NCI-H1092 (cell line): ENCODE results near the gene CST3.
"Not testable (repeated sequence)": the region's sequence is repeated elsewhere in the genome, so short reads cannot be mapped to it uniquely, and the experiment has no call there.

Experiments used
- DNase-seq: peaks from one replicate; lab custom pipeline; 2025; lab: John Stamatoyannopoulos, UW

CST3 gene, protein sequence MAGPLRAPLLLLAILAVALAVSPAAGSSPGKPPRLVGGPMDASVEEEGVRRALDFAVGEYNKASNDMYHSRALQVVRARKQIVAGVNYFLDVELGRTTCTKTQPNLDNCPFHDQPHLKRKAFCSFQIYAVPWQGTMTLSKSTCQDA

DNA sequence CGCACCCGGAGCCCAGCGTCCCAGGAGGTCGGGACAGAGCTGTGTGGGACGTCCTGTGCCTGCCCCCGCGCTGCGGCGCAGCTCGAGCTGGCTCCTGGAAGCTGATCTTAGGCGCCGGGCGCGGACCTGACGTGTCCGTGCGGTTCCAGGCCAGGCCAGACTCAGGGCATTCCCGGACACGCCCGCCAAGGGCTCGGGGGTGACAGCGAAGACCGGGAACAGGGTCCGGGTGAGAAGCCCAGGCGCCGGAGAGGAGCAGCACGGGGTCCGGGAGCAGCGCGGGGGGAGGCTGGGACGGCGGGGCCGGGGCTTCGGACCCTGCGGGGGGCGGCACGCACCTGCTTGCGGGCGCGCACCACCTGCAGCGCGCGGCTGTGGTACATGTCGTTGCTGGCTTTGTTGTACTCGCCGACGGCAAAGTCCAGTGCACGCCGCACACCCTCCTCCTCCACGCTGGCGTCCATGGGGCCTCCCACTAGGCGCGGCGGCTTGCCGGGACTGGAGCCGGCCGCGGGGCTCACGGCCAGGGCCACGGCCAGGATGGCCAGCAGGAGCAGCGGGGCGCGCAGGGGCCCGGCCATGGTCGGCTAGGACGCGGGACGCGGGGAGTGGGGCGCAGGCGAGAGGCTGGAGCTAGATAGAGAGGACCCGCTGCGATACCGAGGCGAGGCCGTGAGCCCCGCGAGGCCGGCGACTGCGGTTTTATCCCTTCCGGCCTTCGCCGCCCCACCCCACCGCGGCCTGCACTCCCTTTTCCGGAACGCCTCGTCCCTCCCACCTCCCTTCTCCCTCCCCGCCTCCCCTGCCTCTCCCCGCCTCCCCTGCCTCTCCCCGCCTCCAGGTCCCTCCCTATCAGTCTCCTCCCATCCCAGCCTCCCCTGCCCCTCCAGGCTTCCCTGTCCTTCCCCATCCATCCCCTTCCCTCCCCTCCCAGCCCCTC lies at the start of gene CST3:
TSS of gene CST3 (minus strand) at position 674 of the 940 bp plus-strand sequence. CDS start at position 581, 93 bp downstream.
- peak; percentile 72 for DNase-seq

GRCh38 chr20:23686046-23686750 lies 48.4 kb upstream of the CST3 start:
- DNase-seq: no peak

DNA sequence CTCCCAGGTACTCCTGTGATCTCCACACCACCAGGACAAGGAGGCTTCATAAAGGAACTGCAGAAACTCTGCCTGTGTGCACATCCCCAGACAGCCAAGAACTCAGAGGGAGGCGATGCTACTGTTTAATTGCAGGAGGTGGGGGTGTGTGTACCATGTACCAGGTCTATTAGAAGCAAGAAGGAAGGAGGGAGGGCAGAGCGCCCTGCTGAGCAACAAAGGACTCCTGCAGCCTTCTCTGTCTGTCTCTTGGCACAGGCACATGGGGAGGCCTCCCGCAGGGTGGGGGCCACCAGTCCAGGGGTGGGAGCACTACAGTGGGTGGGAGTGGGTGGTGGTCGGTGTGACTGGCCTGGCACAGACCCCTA lies 47.8 kb upstream of the CST3 start:
- not testable (repeated sequence) for DNase-seq

- no peak for DNase-seq
These were observed 46.5 kb upstream of the CST3 start for GRCh38 chr20:23684261-23684660.

DNA sequence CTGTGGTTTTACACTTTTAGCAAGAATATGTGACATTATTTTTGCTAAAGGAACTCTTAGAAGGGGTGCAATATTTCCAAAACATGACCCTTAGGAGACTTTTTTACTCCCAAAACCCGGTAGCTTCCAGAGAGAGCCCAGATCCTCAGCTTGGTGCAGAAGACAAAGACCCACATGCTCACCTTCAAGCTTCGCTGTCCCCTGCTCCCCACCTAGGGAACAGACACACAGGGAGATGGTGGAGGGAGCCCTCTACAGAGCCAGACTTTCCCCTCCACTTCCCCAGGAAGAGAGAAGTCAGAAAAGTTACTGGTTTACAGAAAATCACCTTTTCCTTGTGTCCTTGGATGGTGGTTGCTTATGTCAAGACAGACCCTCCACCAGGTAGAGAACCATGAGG lies 46.1 kb upstream of the CST3 start:
- DNase-seq: no peak

- no peak for DNase-seq
These were observed 45.5 kb upstream of the CST3 start for GRCh38 chr20:23683281-23683680.

DNA sequence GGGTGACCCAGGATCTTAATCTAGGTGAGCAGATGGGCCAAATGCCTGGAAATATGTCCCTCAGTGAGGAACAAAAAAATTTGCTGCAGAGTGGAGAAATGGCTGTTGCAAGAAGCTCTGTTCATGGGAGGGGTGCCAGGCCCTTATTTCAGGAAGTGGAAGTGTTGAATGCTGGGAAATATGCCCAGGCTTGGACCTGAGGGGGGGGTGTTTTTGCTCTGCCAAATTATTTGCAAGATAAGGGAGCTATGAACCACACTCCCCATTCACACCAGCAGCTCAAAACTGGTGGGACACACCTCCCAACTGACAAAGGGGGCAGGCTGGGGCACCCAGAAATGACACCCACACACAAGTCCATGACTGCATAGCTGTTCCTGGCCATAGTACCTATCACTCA lies 42.4 kb upstream of the CST3 start:
- DNase-seq: no peak

- DNase-seq: no peak
These were observed 41.7 kb upstream of the CST3 start for GRCh38 chr20:23679133-23680092.

GRCh38 chr20:23673209-23673608 lies 35.5 kb upstream of the CST3 start:
- DNase-seq: no peak

- no peak for DNase-seq
These were observed 34.4 kb upstream of the CST3 start for GRCh38 chr20:23672158-23672557.

GRCh38 chr20:23671479-23671878 lies 33.7 kb upstream of the CST3 start:
- DNase-seq: no peak

- no peak for DNase-seq
These were observed 32.6 kb upstream of the CST3 start for GRCh38 chr20:23670361-23670760.

DNA sequence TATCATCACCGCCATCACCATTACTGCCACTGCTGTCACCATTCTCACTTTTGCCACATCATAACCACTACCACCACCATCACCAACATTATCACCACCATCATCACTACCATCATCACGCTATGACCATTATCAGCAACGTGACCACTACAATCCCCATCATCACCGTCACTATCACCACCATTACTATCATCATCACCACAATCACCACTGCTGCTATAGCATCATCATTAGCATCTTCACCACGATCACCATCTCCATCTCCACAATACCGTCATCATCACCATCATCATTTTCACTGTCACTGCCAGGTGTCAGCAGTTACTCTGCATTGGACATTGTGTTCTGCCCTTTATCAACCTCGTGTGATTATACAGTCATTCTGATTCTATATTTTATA lies 32.1 kb upstream of the CST3 start:
- DNase-seq: no peak

DNA sequence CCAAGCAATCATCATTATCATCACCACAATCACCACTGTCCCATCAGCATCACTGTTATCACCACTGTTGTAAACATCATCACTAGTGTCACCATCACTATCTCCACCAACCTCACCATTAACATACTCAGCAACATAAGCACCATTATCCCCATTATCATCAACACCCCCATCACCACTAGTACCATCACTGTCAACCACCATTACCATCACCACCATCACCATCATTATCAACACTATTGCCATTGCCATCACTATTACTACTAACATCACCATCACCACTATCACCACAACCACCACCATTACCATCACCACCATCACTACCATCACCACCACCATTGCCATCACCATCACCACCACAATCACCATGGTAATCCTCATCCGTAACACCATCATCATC lies 31.6 kb upstream of the CST3 start:
- DNase-seq: no peak

DNA sequence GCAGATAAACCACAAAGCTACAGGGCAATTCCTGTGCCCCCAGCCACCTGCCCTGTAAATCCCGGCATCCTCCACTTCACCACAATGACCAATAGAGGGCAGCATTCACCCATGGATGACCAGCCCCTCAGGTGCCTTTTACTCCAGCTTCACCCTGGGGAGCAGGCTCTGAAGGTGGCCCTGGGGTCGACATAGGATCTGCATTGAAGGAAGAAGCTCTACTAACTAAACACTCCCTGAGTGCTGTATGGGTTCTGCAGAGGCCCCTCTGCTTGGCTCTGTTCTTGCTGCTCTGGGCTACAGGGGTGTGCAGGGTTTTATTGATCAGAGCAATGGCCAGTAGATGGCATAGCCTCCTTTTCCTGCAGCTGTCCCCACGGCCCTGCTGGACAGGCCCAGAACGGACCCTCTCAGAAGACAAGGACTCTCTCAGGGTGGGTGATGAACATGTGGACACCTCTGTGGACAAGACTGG lies 30.8 kb upstream of the CST3 start:
- DNase-seq: peak; percentile 51

GRCh38 chr20:23667666-23668065 lies 29.9 kb upstream of the CST3 start:
- DNase-seq: no peak

DNA sequence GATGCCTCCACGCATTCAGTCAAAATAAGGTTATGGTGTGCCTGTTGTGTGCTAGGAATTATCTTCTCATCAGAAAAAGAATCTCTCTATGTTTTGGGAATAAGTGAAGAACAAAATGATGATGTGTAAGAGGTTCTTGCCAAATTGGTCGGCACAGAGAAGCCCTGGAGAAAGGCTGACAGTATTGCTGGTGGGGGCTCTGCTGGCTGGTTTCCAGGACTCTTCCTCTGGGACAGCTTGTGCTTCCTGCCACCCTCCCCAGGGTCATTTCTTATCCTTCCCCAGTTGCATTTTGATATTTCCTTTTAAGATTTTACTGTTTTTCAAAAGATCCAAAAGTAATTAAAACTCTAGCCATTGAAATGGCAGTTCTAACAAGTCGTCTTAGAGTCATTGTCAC lies 28.9 kb upstream of the CST3 start:
- no peak for DNase-seq

- no peak for DNase-seq
These were observed 28.4 kb upstream of the CST3 start for GRCh38 chr20:23666189-23666588.

DNA sequence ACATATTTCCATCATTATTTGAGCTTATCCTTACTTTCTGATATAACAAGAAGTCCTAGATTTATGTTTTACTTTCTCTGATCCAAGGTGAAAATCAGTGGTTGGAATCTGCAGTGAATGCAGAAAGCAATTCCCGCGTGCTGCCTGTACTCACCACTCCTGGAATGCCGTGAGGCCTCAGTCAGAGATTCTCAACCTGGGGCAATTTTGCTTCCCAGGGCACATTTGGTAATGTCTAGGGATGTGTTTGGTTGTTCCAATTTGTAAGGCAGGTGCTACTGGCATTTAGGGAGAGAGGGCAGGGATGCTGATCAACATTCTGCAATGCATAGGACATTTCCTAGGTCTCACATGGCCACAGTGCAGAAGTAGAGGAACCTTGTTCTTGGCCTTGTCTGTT lies 27.2 kb upstream of the CST3 start:
- no peak for DNase-seq

DNA sequence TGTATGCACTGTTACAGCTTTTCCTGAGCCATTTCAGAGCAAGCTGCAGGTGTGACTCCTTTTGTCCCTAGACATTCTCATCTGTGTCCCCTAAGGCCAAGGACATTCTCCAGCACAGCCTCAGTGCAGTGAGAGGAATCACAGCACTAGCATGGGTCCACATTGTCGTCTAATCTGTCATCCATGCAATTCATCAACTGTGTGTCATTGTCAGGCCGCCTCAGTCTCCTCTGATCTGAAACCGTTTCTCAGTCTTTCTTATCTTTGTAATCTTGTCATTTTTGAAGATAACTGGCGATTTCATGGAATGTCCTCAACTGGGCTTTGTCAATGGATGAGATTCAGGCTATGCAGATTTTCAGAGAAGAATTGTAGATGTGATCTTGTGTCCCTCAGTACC lies 26.3 kb upstream of the CST3 start:
- DNase-seq: not testable (repeated sequence)

- no peak for DNase-seq
These were observed 25.4 kb upstream of the CST3 start for GRCh38 chr20:23663180-23663579.
